Progenitor cell of endocrine pancreas (in vitro differentiated cells): ENCODE measurements around the gene CPEB4. TPM values are rescaled to one million over a fixed set of nuclear protein-coding genes. Genes with fewer than 3 reads are reported as not detected.

Source experiments
- DNase-seq: peaks from one replicate; pipeline ENCODE4 v3.0.0; 2021; ENCODE audit warnings: low spot score; ENCODE audit not compliant: unreplicated experiment
- H3K27ac Mint-ChIP-seq: 2 replicates; pipeline ENCODE4 v1.8.0; 2021; ENCODE audit warnings: mild to moderate bottlenecking, moderate library complexity, mixed read lengths
- H3K27me3 Mint-ChIP-seq: 2 replicates; pipeline ENCODE4 v1.8.0; 2021; ENCODE audit warnings: mixed read lengths
- H3K36me3 Mint-ChIP-seq: 2 replicates; pipeline ENCODE4 v1.8.0; 2022; ENCODE audit warnings: mixed read lengths; ENCODE audit not compliant: insufficient read depth
- H3K4me1 Mint-ChIP-seq: 2 replicates; pipeline ENCODE4 v1.8.0; 2021; ENCODE audit warnings: low read depth, mixed read lengths
- H3K4me3 Mint-ChIP-seq: 2 replicates; pipeline ENCODE4 v1.8.0; 2021; ENCODE audit warnings: low read depth, mild to moderate bottlenecking, moderate library complexity, mixed read lengths
- H3K9me3 Mint-ChIP-seq: 2 replicates; pipeline ENCODE4 v1.8.0; 2021; ENCODE audit warnings: low read depth, mixed read lengths
- total RNA-seq: library from RNA; stranded (reverse); gene quantifications from 2 replicates; pipeline ENCODE4 v1.2.1, GENCODE V29; 2021
- TF ChIP-seq, protein P1 (sequence below): fragments of 200-600 bp; sonication (generic); IDR thresholded peaks from one replicate; pipeline ENCODE4 v1.5.0; 2021; ENCODE audit warnings: antibody characterized with exemption, mild to moderate bottlenecking; ENCODE audit not compliant: unreplicated experiment

Gene CPEB4
- total RNA-seq, 1 donor from 2014 or later, result 16.7 TPM

GRCh38 chr5:173890195-173890991, 2.2 kb downstream of the CPEB4 start:
- no peaks in the 10 kb centered on the region for H3K36me3 Mint-ChIP-seq
- peak overlapping the region; percentile 72 for H3K4me3 Mint-ChIP-seq
- H3K27ac Mint-ChIP-seq, result peak overlapping the region; percentile 34
- peaks cover 34% of the 10 kb centered on the region for H3K4me1 Mint-ChIP-seq
- TF ChIP-seq, protein P1, sequence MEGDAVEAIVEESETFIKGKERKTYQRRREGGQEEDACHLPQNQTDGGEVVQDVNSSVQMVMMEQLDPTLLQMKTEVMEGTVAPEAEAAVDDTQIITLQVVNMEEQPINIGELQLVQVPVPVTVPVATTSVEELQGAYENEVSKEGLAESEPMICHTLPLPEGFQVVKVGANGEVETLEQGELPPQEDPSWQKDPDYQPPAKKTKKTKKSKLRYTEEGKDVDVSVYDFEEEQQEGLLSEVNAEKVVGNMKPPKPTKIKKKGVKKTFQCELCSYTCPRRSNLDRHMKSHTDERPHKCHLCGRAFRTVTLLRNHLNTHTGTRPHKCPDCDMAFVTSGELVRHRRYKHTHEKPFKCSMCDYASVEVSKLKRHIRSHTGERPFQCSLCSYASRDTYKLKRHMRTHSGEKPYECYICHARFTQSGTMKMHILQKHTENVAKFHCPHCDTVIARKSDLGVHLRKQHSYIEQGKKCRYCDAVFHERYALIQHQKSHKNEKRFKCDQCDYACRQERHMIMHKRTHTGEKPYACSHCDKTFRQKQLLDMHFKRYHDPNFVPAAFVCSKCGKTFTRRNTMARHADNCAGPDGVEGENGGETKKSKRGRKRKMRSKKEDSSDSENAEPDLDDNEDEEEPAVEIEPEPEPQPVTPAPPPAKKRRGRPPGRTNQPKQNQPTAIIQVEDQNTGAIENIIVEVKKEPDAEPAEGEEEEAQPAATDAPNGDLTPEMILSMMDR, result no peak
- no peaks in the 10 kb centered on the region for H3K9me3 Mint-ChIP-seq
- H3K27me3 Mint-ChIP-seq, result peaks cover 10% of the 10 kb centered on the region
- DNase-seq, result no peak

DNA sequence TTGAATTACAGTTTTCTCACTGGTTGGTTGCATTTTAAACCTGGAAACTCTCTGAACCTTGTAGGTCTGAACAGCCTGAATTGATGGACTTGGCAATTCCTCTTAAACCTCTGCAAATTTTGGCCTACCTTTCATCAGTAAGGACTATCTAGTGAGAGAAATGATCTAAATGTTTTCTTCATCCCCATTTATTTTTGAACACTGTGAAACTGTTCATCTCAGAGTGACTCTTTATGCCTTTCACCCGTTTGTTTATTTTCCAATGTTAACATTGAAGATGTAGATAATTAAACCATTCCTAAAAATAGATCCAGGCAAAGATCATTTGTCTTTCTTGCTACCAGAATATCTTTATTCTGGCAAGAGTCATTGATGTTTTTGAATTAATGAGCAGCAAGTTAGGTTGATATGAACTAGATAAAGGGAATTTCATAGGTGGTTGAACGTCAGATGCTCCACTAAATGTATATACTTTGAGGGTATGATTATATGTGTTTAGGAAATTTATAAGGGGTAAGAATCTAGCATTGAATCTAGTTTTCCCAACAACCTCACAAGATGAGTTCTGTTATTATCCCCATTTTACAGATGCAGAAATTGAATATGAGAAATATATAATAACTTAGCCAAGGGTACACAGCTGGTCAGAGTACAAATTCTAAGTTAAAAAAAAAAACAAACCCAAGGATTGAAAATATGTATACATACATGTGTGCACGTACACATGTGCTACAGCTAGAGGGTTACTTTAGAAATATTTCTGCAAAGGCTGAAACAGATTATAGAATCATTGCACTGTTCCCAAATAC, 3.4 kb downstream of the CPEB4 start:
- H3K27ac Mint-ChIP-seq, result peak overlapping the region; percentile 38
- peaks cover 10% of the 10 kb centered on the region for H3K27me3 Mint-ChIP-seq
- TF ChIP-seq, protein P1, result no peak
- peaks cover 32% of the 10 kb centered on the region for H3K4me1 Mint-ChIP-seq
- H3K4me3 Mint-ChIP-seq, result peak overlapping the region; percentile 64
- no peaks in the 10 kb centered on the region for H3K9me3 Mint-ChIP-seq
- H3K36me3 Mint-ChIP-seq, result no peaks in the 10 kb centered on the region
- DNase-seq, result no peak

DNA sequence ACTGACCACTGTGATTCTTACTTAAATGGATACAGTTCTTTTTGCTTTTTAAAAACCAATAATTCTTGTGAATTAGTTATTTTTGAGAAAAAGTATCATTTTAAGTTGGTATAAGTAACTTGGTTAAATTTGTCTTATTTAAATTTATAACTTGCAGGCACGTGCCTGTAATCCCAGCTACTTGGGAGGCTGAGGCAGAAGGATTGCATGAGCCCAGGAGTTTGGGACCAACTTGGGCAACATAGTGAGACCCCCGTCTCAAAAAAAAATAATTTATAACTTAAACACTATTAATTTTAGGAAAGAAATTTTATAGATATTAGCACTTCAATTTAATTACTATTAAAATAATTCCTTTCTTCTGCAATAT, 5.0 kb downstream of the CPEB4 start:
- no peak for DNase-seq
- peaks cover 30% of the 10 kb centered on the region for H3K4me1 Mint-ChIP-seq
- no peaks in the 10 kb centered on the region for H3K36me3 Mint-ChIP-seq

DNA sequence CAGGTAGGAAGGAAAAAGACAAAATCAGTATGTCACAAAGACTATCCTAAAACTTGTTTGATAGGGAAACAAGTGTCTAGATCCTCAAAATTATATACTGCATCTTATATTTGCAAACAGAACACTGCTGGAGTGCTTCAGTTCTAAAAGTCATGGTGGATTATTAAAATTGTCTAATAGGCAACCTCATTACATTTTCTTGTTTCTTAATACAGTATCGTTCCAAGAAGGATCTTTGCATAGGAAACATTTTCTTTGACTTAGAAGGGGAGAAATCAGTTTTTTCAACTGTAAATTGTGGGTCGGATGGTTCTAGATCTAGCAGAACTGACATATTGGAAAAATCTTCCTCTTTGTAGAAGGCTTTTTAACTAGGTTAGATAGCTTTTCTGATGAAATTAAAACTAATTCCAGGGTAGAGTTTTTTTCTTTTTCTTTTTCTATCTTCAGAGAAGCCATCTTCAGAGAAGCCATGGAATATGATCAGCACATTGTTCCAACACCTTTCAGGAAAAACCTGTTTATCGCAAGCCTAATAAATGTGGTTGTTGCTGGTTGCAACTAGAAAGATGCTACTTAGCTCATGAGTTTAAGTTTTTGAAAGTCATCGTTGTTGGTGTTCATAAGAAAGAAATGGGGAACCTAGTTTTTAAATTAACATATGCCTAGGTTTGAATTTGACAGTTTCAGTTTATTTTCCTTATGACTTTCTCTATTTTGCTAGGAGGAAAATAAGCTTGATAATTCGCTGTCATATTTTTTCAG, 7.4 kb downstream of the CPEB4 start:
- no peaks in the 10 kb centered on the region for H3K9me3 Mint-ChIP-seq
- no peak overlapping the region for H3K4me3 Mint-ChIP-seq
- no peaks in the 10 kb centered on the region for H3K27me3 Mint-ChIP-seq
- TF ChIP-seq, protein P1, result no peak
- H3K36me3 Mint-ChIP-seq, result no peaks in the 10 kb centered on the region
- H3K4me1 Mint-ChIP-seq, result peaks cover 16% of the 10 kb centered on the region
- no peak overlapping the region for H3K27ac Mint-ChIP-seq
- DNase-seq, result no peak

More for the DNA sequence above, 5.0 kb downstream of the CPEB4 start:
- Mint-ChIP-seq H3K4me3 (no peak overlapping the region), H3K9me3 (no peaks in the 10 kb centered on the region), H3K27me3 (peaks cover 10% of the 10 kb centered on the region), H3K27ac (no peak overlapping the region)
- TF ChIP-seq, protein P1, result no peak

DNA sequence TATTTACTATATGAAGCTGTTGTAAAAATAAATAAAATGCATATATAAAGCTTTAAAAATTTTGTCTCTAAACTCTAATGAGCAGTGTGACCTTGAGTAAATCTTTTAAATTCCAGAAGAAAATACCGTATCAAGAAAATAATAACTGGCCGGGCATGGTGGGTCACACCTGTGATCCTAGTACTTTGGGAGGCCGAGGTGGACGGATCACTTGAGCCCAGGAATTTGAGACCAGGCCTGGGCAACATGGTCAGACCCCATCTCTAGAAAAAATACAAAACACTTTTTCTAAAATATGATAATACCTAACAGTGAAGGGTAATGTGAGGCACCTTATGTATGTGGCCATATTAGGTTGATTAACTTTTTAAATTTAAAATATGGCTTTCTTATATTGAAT, 8.5 kb downstream of the CPEB4 start:
- H3K27ac Mint-ChIP-seq, result no peak overlapping the region
- no peaks in the 10 kb centered on the region for H3K36me3 Mint-ChIP-seq
- TF ChIP-seq, protein P1, result no peak

More for the DNA sequence above, 8.5 kb downstream of the CPEB4 start:
- Mint-ChIP-seq H3K4me3 (no peak overlapping the region), H3K27me3 (no peaks in the 10 kb centered on the region), H3K4me1 (peaks cover 8% of the 10 kb centered on the region), H3K9me3 (no peaks in the 10 kb centered on the region)
- DNase-seq, result no peak
